ENCODE results near the gene YAE1. TPM values are rescaled to one million over a fixed set of nuclear protein-coding genes. Genes with fewer than 3 reads are reported as not detected.
A peak's percentile ranks its signal among the peaks of the same experiment; 100 is the strongest.

The YAE1 gene
- total and polyA plus RNA-seq, 4 donors = 32.5 to 42.9 (median 38.6) TPM

DNA sequence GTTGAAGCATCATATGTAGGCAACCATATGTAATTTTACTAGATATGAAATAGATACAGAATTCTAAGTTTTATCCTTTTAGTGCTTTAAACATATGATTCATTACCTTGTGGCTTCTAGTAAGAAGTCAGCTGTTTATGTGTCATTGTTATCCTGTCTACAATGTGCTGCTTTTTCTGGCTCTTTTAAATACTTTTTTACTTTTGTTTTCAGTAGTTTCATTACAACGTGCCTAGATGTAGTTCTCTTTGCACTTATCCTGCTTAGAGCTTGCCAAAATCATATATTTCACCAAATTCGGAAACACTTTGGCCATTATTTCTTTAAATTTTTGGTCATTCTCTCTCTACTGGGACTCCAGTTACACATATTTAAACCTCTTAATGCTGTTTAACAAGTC lies 26.4 kb downstream of the YAE1 start:
- Histone ChIP-seq H3K9me3 (ENCODE audit: control insufficient read depth, insufficient read depth, low read length) (no peaks in the 10 kb centered on the region), H3K4me3 (ENCODE audit: low read depth, low read length) (no peak overlapping the region), H3K27ac (ENCODE audit: low read depth, low read length) (no peak overlapping the region), H3K4me1 (ENCODE audit: control insufficient read depth, insufficient read depth, low read length) (no peaks in the 10 kb centered on the region), H3K36me3 (ENCODE audit: control insufficient read depth, insufficient read depth, low read length) (no peaks in the 10 kb centered on the region), H3K27me3 (ENCODE audit: control insufficient read depth, insufficient read depth, low read length) (no peaks in the 10 kb centered on the region)
- no peak for DNase-seq (ENCODE audit: low read depth in 4 of 6, low spot score in 6 of 6)
- WGBS (ENCODE audit: insufficient coverage) = 0% methylated on average over 1 of the region's 2 CpGs

DNA sequence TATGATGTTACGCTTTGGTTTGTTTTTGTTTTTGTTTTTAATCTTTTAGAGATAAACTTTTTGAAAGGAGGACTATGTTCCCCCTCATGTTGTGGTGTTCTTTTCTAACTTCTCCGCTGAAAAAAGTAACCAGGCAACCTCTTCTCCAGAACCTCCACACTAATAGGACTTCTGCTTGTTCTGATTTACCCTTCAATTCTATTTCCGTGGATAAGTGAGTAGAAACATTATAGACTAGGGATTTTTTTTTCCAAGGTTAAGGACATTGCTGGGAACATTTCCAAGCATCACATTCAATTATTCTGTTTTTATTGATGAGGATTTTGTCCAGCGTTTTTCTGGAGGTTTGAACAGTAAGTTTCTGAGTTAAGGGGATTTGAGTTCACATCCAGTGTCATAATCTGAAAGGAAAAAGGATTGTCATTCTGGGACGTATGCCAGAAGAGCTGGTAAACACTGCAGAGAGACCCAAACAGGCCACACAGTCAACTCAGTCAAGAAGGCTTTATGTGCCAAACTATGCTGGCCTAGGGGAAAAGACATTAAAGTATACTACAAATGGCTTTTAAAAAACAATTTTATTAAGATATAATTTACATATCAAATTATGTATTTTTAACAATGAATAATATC lies 28.9 kb downstream of the YAE1 start:
- H3K4me1 ChIP-seq (ENCODE audit: control insufficient read depth, insufficient read depth, low read length) = no peaks in the 10 kb centered on the region
- peak in 5 of 6 donors; percentile 36 to 87 (median 72) for DNase-seq (ENCODE audit: low read depth in 4 of 6, low spot score in 6 of 6)
- H3K4me3 ChIP-seq (ENCODE audit: low read depth, low read length) = no peak overlapping the region
- WGBS (ENCODE audit: insufficient coverage) = 20% methylated on average over 1 of the region's 5 CpGs
- H3K9me3 ChIP-seq (ENCODE audit: control insufficient read depth, insufficient read depth, low read length) = no peaks in the 10 kb centered on the region
- H3K27me3 ChIP-seq (ENCODE audit: control insufficient read depth, insufficient read depth, low read length) = no peaks in the 10 kb centered on the region
- H3K36me3 ChIP-seq (ENCODE audit: control insufficient read depth, insufficient read depth, low read length) = no peaks in the 10 kb centered on the region
- peak overlapping the region; percentile 15 for H3K27ac ChIP-seq (ENCODE audit: low read depth, low read length)

DNA sequence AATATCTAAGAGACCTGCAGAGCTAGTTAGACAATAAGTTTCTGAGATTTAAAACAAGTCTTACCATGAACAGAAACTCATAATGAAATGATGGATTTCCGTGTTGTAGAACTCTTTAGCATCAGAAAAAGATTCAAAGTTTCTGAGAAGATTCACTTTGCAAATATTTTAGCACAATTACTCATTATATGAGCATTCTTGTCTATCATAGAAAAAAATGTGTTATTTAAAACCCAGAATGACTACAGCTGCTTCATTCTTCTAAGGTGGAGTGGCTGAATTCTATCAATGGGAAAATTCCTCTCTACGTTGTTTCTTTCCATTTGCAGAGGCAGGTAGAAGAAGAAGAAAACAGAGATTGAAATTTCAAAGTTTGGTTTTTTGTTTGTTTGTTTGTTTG lies 36.1 kb downstream of the YAE1 start:
- Histone ChIP-seq H3K27me3 (ENCODE audit: control insufficient read depth, insufficient read depth, low read length) (no peaks in the 10 kb centered on the region), H3K9me3 (ENCODE audit: control insufficient read depth, insufficient read depth, low read length) (no peaks in the 10 kb centered on the region), H3K4me1 (ENCODE audit: control insufficient read depth, insufficient read depth, low read length) (no peaks in the 10 kb centered on the region), H3K27ac (ENCODE audit: low read depth, low read length) (no peak overlapping the region), H3K36me3 (ENCODE audit: control insufficient read depth, insufficient read depth, low read length) (no peaks in the 10 kb centered on the region), H3K4me3 (ENCODE audit: low read depth, low read length) (no peak overlapping the region)
- DNase-seq (ENCODE audit: low read depth in 4 of 6, low spot score in 6 of 6) = no peak
- WGBS (ENCODE audit: insufficient coverage) = no CpG with 5 or more reads among the region's 2 CpGs

DNA sequence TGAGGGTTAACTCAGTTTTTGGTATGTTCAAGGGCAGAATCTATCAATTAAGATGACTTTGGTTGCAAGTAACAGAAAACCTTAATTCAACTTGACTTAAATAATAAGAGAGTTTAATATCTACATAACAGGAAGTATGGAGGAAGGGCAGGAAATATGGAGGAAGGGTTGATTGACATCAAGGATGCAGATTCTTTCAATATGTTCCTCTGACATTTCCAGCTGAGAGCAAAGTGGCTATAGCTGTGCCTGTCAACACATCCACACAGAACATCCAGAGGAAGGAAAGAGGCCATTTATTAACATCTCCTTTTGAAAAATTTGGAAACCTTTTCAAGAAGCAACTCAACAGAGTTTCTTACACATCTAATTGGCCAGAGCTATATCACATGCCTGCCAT lies 37.7 kb downstream of the YAE1 start:
- H3K4me1 ChIP-seq (ENCODE audit: control insufficient read depth, insufficient read depth, low read length) = no peaks in the 10 kb centered on the region
- no peak for DNase-seq (ENCODE audit: low read depth in 4 of 6, low spot score in 6 of 6)
- H3K36me3 ChIP-seq (ENCODE audit: control insufficient read depth, insufficient read depth, low read length) = no peaks in the 10 kb centered on the region
- H3K27ac ChIP-seq (ENCODE audit: low read depth, low read length) = no peak overlapping the region
- no peak overlapping the region for H3K4me3 ChIP-seq (ENCODE audit: low read depth, low read length)
- H3K9me3 ChIP-seq (ENCODE audit: control insufficient read depth, insufficient read depth, low read length) = no peaks in the 10 kb centered on the region
- peaks cover under 1% of the 10 kb centered on the region for H3K27me3 ChIP-seq (ENCODE audit: control insufficient read depth, insufficient read depth, low read length)

DNA sequence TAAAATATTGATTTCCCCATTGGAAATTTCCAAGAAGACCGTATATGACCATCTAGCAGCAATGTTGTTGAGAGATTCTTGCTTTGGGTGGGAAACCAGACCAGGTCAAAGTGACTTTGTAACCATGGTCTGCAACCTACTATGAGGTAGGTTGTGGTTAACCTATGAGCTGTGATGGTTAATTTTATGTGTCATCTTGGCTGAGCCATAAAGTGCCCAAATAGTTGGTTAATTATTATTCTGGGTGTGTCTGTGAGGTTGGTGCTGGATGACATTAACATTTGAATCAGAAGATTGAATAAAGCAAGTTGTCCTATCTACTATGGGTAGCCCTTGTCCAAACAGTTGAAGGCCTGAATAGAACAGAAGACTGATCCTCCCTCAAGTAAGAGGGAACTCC lies 38.9 kb downstream of the YAE1 start:
- Histone ChIP-seq H3K27ac (ENCODE audit: low read depth, low read length) (no peak overlapping the region), H3K9me3 (ENCODE audit: control insufficient read depth, insufficient read depth, low read length) (no peaks in the 10 kb centered on the region), H3K4me3 (ENCODE audit: low read depth, low read length) (no peak overlapping the region), H3K27me3 (ENCODE audit: control insufficient read depth, insufficient read depth, low read length) (peaks cover 8% of the 10 kb centered on the region), H3K36me3 (ENCODE audit: control insufficient read depth, insufficient read depth, low read length) (no peaks in the 10 kb centered on the region), H3K4me1 (ENCODE audit: control insufficient read depth, insufficient read depth, low read length) (peaks cover 7% of the 10 kb centered on the region)
- 100% methylated on average over 1 of the region's 1 CpG for WGBS (ENCODE audit: insufficient coverage)
- DNase-seq (ENCODE audit: low read depth in 4 of 6, low spot score in 6 of 6) = no peak

DNA sequence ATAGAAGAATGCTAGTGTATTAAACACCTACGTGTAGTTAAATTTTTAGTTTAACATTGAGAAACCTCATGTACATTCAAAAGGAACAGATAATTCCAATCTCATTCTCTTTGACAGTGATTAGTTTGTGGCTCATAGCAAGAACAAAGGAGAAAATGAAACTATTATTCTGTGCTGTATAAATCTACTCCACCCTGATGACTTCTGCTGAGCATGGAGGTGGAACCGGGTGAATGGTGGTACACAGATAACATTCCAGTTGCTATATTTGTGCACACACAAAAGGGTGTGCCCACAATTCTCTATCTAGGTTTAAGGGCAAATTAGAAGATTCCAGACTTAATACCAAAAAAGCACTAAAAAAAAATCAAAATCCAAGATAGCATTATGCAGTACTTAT lies 40.1 kb downstream of the YAE1 start:
- H3K4me1 ChIP-seq (ENCODE audit: control insufficient read depth, insufficient read depth, low read length) = peaks cover 7% of the 10 kb centered on the region
- no peaks in the 10 kb centered on the region for H3K9me3 ChIP-seq (ENCODE audit: control insufficient read depth, insufficient read depth, low read length)
- no peak overlapping the region for H3K27ac ChIP-seq (ENCODE audit: low read depth, low read length)
- WGBS (ENCODE audit: insufficient coverage) = no CpG with 5 or more reads among the region's 2 CpGs
- H3K27me3 ChIP-seq (ENCODE audit: control insufficient read depth, insufficient read depth, low read length) = peaks cover 11% of the 10 kb centered on the region
- no peak overlapping the region for H3K4me3 ChIP-seq (ENCODE audit: low read depth, low read length)
- DNase-seq (ENCODE audit: low read depth in 4 of 6, low spot score in 6 of 6) = no peak
- H3K36me3 ChIP-seq (ENCODE audit: control insufficient read depth, insufficient read depth, low read length) = no peaks in the 10 kb centered on the region

DNA sequence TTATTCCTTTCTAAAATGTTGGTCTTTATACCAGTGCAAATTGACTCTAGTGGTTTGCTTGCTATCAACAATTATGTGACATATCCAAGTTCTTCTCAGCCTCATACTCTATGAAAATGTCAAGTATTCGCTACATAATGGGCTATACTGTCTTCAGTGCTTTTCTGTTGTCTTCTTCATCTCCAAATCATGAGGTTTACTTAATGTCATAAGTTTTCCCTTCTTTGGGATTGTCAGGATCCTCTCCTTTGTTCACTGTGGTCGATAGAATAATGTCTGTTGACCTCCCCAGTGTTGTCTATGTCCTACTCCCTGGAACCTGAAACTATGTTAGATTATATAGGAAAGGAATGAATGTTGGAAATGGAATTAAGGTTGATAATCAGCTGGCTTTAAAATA lies 40.7 kb downstream of the YAE1 start:
- DNase-seq (ENCODE audit: low read depth in 4 of 6, low spot score in 6 of 6) = no peak
- 100% methylated on average over 1 of the region's 2 CpGs for WGBS (ENCODE audit: insufficient coverage)
- Histone ChIP-seq H3K27ac (ENCODE audit: low read depth, low read length) (no peak overlapping the region), H3K4me3 (ENCODE audit: low read depth, low read length) (no peak overlapping the region), H3K9me3 (ENCODE audit: control insufficient read depth, insufficient read depth, low read length) (no peaks in the 10 kb centered on the region), H3K4me1 (ENCODE audit: control insufficient read depth, insufficient read depth, low read length) (peaks cover 7% of the 10 kb centered on the region), H3K27me3 (ENCODE audit: control insufficient read depth, insufficient read depth, low read length) (peaks cover 11% of the 10 kb centered on the region), H3K36me3 (ENCODE audit: control insufficient read depth, insufficient read depth, low read length) (no peaks in the 10 kb centered on the region)

DNA sequence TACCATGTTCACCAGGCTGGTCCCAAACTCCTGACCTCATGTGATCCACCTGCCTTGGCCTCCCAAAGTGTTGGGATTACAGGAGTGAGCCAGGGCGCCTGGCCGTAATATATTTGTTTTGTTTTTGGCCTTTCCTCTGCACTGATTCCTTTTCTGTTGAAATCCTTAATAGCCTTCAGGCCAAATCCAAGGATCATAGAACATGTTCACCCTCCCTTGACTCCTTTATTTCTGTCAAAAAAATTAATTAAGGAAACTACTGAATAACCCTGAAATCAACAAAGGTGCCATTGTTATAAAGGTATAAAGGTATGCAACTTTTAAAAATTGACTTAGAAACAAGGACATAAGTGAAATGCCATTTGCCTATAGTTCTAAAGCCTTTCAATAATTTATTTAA lies 41.7 kb downstream of the YAE1 start:
- no CpG with 5 or more reads among the region's 2 CpGs for WGBS (ENCODE audit: insufficient coverage)
- no peak for DNase-seq (ENCODE audit: low read depth in 4 of 6, low spot score in 6 of 6)
- Histone ChIP-seq H3K9me3 (ENCODE audit: control insufficient read depth, insufficient read depth, low read length) (no peaks in the 10 kb centered on the region), H3K27me3 (ENCODE audit: control insufficient read depth, insufficient read depth, low read length) (peaks cover 11% of the 10 kb centered on the region), H3K36me3 (ENCODE audit: control insufficient read depth, insufficient read depth, low read length) (no peaks in the 10 kb centered on the region), H3K4me3 (ENCODE audit: low read depth, low read length) (no peak overlapping the region), H3K27ac (ENCODE audit: low read depth, low read length) (no peak overlapping the region), H3K4me1 (ENCODE audit: control insufficient read depth, insufficient read depth, low read length) (peaks cover 7% of the 10 kb centered on the region)

DNA sequence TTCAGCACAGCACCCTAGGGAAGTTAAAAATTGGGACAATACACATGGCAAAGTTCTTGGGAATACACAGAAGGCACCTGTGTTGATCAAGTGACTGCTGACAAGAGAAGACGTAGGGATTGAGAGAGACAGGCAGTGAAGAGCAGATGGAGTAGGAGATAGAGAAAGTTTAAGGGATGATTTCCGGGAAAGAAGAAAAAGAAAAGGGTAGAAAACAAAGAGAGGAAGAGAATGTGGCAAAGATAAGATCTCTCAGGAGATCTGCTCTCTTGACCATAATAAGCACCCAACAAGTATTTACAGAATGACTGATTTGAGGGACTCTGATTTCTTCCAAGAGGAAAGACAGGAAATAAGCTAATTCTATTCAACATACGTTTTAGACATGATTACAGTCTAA lies 42.1 kb downstream of the YAE1 start:
- H3K9me3 ChIP-seq (ENCODE audit: control insufficient read depth, insufficient read depth, low read length) = no peaks in the 10 kb centered on the region
- no peaks in the 10 kb centered on the region for H3K36me3 ChIP-seq (ENCODE audit: control insufficient read depth, insufficient read depth, low read length)
- no peak overlapping the region for H3K27ac ChIP-seq (ENCODE audit: low read depth, low read length)
- no peak for DNase-seq (ENCODE audit: low read depth in 4 of 6, low spot score in 6 of 6)
- H3K4me1 ChIP-seq (ENCODE audit: control insufficient read depth, insufficient read depth, low read length) = peaks cover 7% of the 10 kb centered on the region
- 85% methylated on average over 1 of the region's 3 CpGs for WGBS (ENCODE audit: insufficient coverage)
- H3K4me3 ChIP-seq (ENCODE audit: low read depth, low read length) = no peak overlapping the region
- peaks cover 11% of the 10 kb centered on the region for H3K27me3 ChIP-seq (ENCODE audit: control insufficient read depth, insufficient read depth, low read length)

DNA sequence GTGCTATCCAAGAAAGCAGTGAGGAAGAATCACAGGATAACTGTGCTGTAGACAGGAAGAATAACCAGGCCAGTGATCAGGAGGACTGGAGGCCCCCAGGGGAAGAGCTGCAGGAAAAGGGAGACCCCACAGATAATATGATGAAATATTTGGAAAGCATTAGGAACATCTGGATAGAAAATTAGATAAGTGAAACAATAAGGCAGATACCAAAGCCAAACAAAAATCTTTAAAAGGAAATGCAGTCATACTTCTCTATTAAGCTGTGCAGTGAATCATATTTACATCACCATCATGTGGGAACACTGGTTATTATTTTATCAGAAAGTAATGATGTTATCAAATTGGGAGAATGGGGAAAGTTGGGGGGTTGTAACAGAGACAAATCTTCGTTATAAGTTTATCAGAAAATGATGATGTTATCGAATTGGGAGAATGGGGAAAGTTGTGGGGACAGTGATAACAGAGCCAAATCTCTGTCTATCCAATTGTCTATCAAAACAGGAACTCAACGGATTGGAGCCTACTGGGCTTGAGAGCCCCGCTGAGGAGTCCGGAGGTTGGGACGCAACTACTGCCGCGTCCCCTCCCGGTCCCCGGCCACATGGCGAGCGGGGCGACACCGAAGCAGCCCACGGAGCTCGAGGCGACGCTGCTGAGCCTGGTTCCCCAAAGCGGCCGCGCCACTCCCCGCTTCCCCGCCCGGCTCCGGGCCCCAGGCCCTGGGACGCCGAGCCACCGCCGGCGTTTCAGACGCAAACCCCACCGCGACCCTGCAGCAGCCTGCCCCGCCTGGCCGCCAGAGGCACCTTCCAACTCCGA lies 43.1 kb downstream of the YAE1 start:
- Histone ChIP-seq H3K36me3 (ENCODE audit: control insufficient read depth, insufficient read depth, low read length) (no peaks in the 10 kb centered on the region), H3K4me1 (ENCODE audit: control insufficient read depth, insufficient read depth, low read length) (peaks cover 7% of the 10 kb centered on the region), H3K27me3 (ENCODE audit: control insufficient read depth, insufficient read depth, low read length) (peaks cover 11% of the 10 kb centered on the region), H3K9me3 (ENCODE audit: control insufficient read depth, insufficient read depth, low read length) (no peaks in the 10 kb centered on the region), H3K27ac (ENCODE audit: low read depth, low read length) (peak overlapping the region; percentile 1), H3K4me3 (ENCODE audit: low read depth, low read length) (no peak overlapping the region)
- DNase-seq (ENCODE audit: low read depth in 4 of 6, low spot score in 6 of 6) = peak in 2 of 6 donors; percentile 11 to 32
- 5% methylated on average over 25 of the region's 36 CpGs for WGBS (ENCODE audit: insufficient coverage)

All from spinal cord (tissue), 10 donors.